ENCODE results near the gene MSI2.

- TF ChIP-seq CTCF (IDR thresholded peaks at IDR 0.05; ENCODE audit: insufficient read depth, low read length, poor library complexity, severe bottlenecking) (no peak), EZH2phosphoT487 (conservative IDR thresholded peaks at IDR 0.05; ENCODE audit: low read length) (no peak)
Observed at GRCh38 chr17:57356719-57357391, 100.5 kb downstream of the MSI2 start.

Data from SU-DHL-6 (cell line).